ENCODE measurements around the gene FREY1. TPM values are rescaled to one million over a fixed set of nuclear protein-coding genes. Genes with fewer than 3 reads are reported as not detected.
"Not testable (repeated sequence)": the region's sequence is repeated elsewhere in the genome, so short reads cannot be mapped to it uniquely, and the experiment has no call there.

FREY1 gene
- total RNA-seq, 1 donor from 2014 or later, result not detected

DNA sequence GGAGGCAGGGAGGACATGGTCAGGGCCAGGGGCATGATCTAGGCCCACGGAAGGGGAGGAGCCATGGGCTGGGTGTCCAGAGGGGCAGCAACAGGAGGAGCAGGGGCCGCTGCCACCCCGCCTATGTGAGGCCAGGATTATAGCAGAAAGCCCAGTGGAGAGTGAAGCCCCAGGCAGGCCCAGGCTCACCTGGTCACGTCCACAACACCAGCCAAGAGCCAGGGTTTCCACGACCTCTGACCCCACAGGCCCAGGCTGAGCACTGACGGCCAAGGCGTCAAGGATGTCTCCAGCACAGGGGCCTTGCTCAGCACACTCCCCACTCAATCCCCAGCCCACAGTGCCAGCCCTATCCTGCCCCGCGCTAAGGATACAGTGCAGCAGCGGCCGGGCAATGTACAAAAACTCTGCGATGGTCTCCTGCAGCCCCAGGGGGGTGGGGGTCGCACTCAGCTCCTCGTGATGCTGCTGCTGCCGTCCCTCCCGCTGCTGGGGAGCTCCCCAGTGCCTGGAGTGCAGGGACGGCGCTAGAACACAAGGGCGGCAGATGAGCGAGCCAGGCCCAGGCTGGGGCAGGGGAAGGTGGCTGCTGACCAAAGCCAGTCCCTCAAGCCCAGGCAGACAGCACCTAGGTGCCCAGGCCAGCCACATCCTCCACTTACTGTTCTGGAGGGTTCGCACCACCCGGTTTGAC lies 7.0 kb upstream of the FREY1 start:
- H3K4me3 ChIP-seq (ENCODE audit: low read depth, low read length), result no peak overlapping the region
- TF ChIP-seq, protein P1, sequence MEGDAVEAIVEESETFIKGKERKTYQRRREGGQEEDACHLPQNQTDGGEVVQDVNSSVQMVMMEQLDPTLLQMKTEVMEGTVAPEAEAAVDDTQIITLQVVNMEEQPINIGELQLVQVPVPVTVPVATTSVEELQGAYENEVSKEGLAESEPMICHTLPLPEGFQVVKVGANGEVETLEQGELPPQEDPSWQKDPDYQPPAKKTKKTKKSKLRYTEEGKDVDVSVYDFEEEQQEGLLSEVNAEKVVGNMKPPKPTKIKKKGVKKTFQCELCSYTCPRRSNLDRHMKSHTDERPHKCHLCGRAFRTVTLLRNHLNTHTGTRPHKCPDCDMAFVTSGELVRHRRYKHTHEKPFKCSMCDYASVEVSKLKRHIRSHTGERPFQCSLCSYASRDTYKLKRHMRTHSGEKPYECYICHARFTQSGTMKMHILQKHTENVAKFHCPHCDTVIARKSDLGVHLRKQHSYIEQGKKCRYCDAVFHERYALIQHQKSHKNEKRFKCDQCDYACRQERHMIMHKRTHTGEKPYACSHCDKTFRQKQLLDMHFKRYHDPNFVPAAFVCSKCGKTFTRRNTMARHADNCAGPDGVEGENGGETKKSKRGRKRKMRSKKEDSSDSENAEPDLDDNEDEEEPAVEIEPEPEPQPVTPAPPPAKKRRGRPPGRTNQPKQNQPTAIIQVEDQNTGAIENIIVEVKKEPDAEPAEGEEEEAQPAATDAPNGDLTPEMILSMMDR (conservative IDR thresholded peaks at IDR 0.05; ENCODE audit: low read depth, low read length), result no peak
- no peak for DNase-seq (ENCODE audit: low read depth)

DNA sequence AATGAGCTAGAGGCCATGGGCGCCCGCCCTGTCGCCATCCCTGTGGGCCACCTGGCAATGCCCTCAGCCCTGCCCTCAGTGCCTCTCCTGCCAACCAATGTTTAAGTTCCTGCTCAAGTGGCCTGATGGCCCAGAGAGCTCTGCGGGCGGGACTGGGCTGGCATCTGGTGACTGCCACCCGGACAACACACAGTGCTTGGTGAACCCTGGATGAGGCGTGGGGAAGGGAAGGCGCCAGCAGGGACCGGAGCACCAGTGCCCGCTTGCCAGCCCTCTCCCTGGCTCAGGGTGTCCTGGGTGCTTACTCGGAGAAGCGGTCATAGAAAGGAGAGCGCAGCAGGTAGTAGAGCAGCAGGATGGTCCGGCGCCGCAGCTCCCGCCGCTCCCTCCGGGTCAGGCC lies 6.4 kb upstream of the FREY1 start:
- DNase-seq (ENCODE audit: low read depth), result no peak
- TF ChIP-seq, protein P1 (conservative IDR thresholded peaks at IDR 0.05; ENCODE audit: low read depth, low read length), result no peak
- H3K4me3 ChIP-seq (ENCODE audit: low read depth, low read length), result no peak overlapping the region

DNA sequence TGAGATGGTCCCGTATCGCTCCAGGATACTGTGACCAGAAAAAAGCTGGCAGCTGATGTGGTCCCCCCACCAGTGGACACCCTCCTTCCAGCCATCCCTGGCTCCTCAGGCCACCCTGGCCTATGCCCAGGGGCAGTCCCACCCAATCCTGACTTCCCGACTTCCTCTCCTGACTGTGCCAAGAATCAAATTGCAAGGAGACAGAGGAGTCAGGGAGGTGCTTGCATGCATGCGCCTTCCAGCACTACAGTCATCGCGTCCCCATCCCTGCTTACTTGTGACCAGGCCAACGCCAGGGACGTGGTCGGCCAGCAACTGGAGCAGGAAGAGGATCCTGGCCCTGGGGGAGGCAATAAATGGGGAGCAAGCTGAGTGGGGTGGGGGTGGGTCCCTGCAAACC lies 3.6 kb upstream of the FREY1 start:
- TF ChIP-seq, protein P1 (conservative IDR thresholded peaks at IDR 0.05; ENCODE audit: low read depth, low read length), result no peak
- DNase-seq (ENCODE audit: low read depth), result no peak
- no peak overlapping the region for H3K4me3 ChIP-seq (ENCODE audit: low read depth, low read length)

DNA sequence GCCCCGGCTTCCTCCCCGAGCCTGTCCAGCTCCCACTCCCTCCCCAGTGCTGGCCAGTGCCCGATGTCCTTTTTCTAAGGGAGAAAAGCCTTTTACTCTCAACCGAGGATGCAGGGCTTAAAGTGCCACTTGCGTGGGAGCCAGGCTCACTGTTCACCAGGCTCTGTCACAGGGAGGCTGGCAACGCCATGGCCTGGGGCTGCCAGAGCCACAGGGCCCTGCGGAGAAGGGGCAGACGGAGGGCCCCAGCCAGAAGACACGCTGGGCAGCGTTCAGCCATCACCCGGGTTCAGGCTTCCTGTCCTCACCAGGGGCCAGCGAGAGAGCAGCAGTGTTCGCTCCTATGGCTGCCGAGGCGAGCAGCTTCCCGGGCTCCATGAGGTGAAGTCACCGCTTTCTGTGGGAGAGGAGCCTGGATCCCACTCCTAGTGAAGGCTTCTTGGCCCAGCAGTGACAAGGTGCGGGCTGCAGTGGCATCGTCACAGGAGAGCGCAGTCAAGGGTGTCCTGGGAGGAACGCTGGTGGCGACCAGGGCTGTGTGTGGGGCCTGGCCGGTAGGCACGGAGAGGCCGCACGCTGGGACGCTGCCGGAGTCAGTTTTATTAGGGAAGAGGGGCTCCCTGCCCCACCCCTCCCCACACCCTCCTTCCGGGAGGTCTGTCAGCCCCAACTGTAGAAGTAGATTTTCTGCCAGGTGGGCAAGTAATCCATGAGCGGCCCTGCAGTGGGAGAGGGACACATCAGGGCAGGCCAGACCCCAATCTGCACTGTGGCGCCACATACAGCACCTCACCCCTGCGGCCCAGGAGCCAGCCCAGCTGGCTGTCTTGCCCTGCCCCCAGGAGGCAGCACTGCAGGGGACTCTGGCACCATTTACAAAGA lies 2.8 kb upstream of the FREY1 start:
- DNase-seq (ENCODE audit: low read depth), result no peak
- TF ChIP-seq, protein P1 (conservative IDR thresholded peaks at IDR 0.05; ENCODE audit: low read depth, low read length), result no peak
- H3K4me3 ChIP-seq (ENCODE audit: low read depth, low read length), result no peak overlapping the region

DNA sequence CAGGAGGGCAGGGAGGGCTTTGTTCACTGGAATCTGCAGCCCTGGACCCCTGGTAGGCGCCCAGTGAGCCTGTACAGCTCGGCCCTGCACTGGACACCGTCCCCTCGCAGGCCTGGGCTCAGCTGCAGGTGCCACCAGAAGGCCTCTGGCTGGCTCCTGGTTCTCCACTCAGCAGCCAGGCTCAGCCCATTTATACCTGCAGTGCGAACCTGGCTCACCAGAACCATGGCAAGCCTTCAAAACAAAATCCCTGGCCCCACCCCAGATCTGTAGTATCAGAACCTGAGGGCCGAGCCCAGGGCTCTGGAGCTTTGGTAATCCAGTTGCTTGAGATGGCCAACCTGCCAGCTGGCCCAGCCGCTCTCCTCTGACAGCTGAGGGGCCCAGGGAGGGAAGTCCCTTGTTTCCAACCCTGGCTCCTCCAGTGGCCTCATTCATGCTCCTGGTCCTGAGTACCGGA lies 870 bp upstream of the FREY1 start:
- no peak for DNase-seq (ENCODE audit: low read depth)
- TF ChIP-seq, protein P1 (conservative IDR thresholded peaks at IDR 0.05; ENCODE audit: low read depth, low read length), result no peak
- H3K4me3 ChIP-seq (ENCODE audit: low read depth, low read length), result no peak overlapping the region

DNA sequence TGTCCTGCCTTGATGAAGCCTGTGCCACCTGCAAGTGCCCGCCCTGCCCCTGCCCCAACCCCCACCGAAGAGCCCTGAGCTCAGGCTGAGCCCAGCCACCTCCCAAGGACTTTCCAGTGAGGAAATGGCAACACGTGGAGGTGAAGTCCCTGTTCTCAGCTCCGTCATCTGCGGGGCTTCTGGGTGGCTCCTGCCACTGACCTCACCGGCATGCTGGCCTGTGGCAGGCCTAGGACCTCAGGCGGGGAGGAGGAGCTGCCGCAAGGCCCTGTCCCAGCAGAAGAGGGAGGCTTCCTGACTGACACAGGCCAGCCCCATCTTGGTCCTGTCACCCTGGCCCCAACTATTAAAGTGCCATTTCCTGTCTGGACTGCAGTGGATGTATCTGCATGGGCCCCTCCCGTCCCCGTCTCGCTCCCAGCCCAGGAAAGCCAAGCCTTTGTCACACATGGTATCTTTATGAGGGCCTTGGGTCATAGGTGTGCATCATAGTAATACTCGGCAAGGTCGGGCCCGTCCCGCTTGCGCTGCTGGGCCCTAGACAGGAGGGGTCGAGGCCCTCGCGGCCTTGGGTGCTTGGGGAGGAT lies 882 bp downstream of the FREY1 start:
- TF ChIP-seq, protein P1 (conservative IDR thresholded peaks at IDR 0.05; ENCODE audit: low read depth, low read length), result no peak
- no peak for DNase-seq (ENCODE audit: low read depth)

DNA sequence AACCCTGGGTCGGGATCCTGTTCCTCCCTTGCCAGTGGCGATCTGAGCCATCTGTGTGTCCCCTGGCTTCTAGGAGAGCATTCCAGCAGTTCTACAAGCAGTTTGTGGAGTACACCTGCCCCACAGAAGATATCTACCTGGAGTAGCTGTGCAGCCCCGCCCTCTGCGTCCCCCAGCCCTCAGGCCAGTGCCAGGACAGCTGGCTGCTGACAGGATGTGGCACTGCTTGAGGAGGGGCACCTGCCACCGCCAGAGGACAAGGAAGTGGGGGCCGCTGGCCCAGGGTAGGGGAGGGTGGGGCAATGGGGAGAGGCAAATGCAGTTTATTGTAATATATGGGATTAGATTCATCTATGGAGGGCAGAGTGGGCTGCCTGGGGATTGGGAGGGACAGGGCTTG lies 1.5 kb downstream of the FREY1 start:
- not testable (repeated sequence) for H3K4me3 ChIP-seq (ENCODE audit: low read depth, low read length); DNase-seq (ENCODE audit: low read depth)

More for the DNA sequence above, 882 bp downstream of the FREY1 start:
- H3K4me3 ChIP-seq (ENCODE audit: low read depth, low read length), result no peak overlapping the region

All from epithelial cell of proximal tubule (primary cell).